ENCODE measurements around the gene RALGPS2.

GRCh38 chr1:178927003-178927402, 202.0 kb downstream of the RALGPS2 start:
- TF ChIP-seq, protein P1, sequence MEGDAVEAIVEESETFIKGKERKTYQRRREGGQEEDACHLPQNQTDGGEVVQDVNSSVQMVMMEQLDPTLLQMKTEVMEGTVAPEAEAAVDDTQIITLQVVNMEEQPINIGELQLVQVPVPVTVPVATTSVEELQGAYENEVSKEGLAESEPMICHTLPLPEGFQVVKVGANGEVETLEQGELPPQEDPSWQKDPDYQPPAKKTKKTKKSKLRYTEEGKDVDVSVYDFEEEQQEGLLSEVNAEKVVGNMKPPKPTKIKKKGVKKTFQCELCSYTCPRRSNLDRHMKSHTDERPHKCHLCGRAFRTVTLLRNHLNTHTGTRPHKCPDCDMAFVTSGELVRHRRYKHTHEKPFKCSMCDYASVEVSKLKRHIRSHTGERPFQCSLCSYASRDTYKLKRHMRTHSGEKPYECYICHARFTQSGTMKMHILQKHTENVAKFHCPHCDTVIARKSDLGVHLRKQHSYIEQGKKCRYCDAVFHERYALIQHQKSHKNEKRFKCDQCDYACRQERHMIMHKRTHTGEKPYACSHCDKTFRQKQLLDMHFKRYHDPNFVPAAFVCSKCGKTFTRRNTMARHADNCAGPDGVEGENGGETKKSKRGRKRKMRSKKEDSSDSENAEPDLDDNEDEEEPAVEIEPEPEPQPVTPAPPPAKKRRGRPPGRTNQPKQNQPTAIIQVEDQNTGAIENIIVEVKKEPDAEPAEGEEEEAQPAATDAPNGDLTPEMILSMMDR (IDR thresholded peaks at IDR 0.05; ENCODE audit: low read depth, low read length) = no peak
- no peak for TF ChIP-seq EZH2phosphoT487 (IDR thresholded peaks at IDR 0.05; ENCODE audit: low read depth)

Measured in OCI-LY3 (cell line).